H1 (cell line): Measurements from ENCODE around the gene ABCD4. TPM values are rescaled to one million over a fixed set of nuclear protein-coding genes. Genes with fewer than 3 reads are reported as not detected.

Experiments
- ASH2L ChIP-seq: fragments of 200-600, 300-600 bp; sonication (generic); IDR thresholded peaks from one replicate; pipeline ENCODE4 v1.7.1; 2017; ENCODE audit warnings: low read length
- ATF3 ChIP-seq: IDR thresholded peaks from 2 replicates; pipeline ENCODE4 v1.6.1; 2011; ENCODE audit warnings: low read depth, mild to moderate bottlenecking, low read length; ENCODE audit not compliant: insufficient read depth
- BACH1 ChIP-seq: IDR thresholded peaks from 2 replicates; pipeline ENCODE4 v1.6.1; 2012; ENCODE audit warnings: low read length, improper control_type of control experiment
- BCL11A ChIP-seq, 2 experiments: IDR thresholded peaks; one replicate each; pipeline ENCODE4 v1.6.1; 2011; ENCODE audit warnings: low read depth in 2 of 2, low read length in 2 of 2, mild to moderate bottlenecking in 2 of 2
- CBX8 ChIP-seq: fragments of 300-800, 300-1000 bp; sonication (generic); IDR thresholded peaks from 2 replicates; pipeline ENCODE4 v1.7.1; 2016; ENCODE audit warnings: low read depth, low read length, borderline replicate concordance
- CHD2 ChIP-seq: IDR thresholded peaks from 2 replicates; pipeline ENCODE4 v1.6.1; 2012; ENCODE audit warnings: low read length, improper control_type of control experiment
- E2F6 ChIP-seq: IDR thresholded peaks from 2 replicates; pipeline ENCODE4 v1.6.1; 2012; ENCODE audit warnings: inconsistent platforms
- EZH2 ChIP-seq: fragments of 200-600 bp; sonication (generic); IDR thresholded peaks from 2 replicates; pipeline ENCODE4 v1.7.1; 2012; ENCODE audit warnings: low read depth, mild to moderate bottlenecking, moderate library complexity, low read length, inconsistent platforms; ENCODE audit not compliant: severe bottlenecking
- FOSL1 ChIP-seq: IDR thresholded peaks from 2 replicates; pipeline ENCODE4 v1.6.1; 2011; ENCODE audit warnings: mild to moderate bottlenecking, low read depth, low read length, moderate library complexity; ENCODE audit not compliant: insufficient read depth
- GTF2F1 ChIP-seq: IDR thresholded peaks from 2 replicates; pipeline ENCODE4 v1.6.1; 2012; ENCODE audit warnings: low read depth, low read length, improper control_type of control experiment, borderline replicate concordance
- HDAC2 ChIP-seq, 2 experiments: fragments of 300-600 bp in 1 of 2; sonication (generic) in 1 of 2; IDR thresholded peaks; 2 replicates each; pipeline ENCODE4 v1.6.1; 2011 to 2012; ENCODE audit warnings: low read depth in 2 of 2, low read length in 2 of 2, mild to moderate bottlenecking in 2 of 2, moderate library complexity in 2 of 2, borderline replicate concordance in 1 of 2, inconsistent platforms in 1 of 2
- JUN ChIP-seq: IDR thresholded peaks from 2 replicates; pipeline ENCODE4 v1.6.1; 2011; ENCODE audit warnings: low read depth, mild to moderate bottlenecking, improper control_type of control experiment, low read length
- POLR2A ChIP-seq, 2 experiments: IDR thresholded peaks; 1 replicate in 1 of 2; 2 replicates in 1 of 2; pipeline ENCODE4 v1.6.1; 2011; ENCODE audit warnings: low read depth in 2 of 2, low read length in 2 of 2, mild to moderate bottlenecking in 2 of 2; ENCODE audit errors: control extremely low read depth in 1 of 2
- RBBP5 ChIP-seq: IDR thresholded peaks from 2 replicates; pipeline ENCODE4 v1.7.1; 2012; ENCODE audit warnings: low read depth, mild to moderate bottlenecking, inconsistent platforms, low read length, moderate library complexity, borderline replicate concordance
- RXRA ChIP-seq: IDR thresholded peaks from 2 replicates; pipeline ENCODE4 v1.6.1; 2011; ENCODE audit warnings: low read depth, mild to moderate bottlenecking, low read length, moderate library complexity; ENCODE audit not compliant: insufficient read depth
- SAP30 ChIP-seq: fragments of 300-600 bp; sonication (generic); IDR thresholded peaks from 2 replicates; pipeline ENCODE4 v1.7.1; 2012; ENCODE audit warnings: low read length, moderate library complexity, mild to moderate bottlenecking, inconsistent platforms; ENCODE audit not compliant: insufficient read depth, insufficient replicate concordance
- SIRT6 ChIP-seq: IDR thresholded peaks from one replicate; pipeline ENCODE4 v1.7.1; 2012; ENCODE audit warnings: low read length, inconsistent platforms
- SP4 ChIP-seq: IDR thresholded peaks from 2 replicates; pipeline ENCODE4 v1.6.1; 2012; ENCODE audit warnings: low read length, inconsistent platforms
- TAF7 ChIP-seq: optimal IDR thresholded peaks from 2 replicates; pipeline ENCODE3; 2011; ENCODE audit warnings: low read depth, mild to moderate bottlenecking, inconsistent platforms, low read length, moderate library complexity, borderline replicate concordance
- TEAD4 ChIP-seq: IDR thresholded peaks from 2 replicates; pipeline ENCODE4 v1.6.1; 2012; ENCODE audit warnings: low read depth, low read length, inconsistent platforms, mixed read lengths
- USF2 ChIP-seq: IDR thresholded peaks from 2 replicates; pipeline ENCODE4 v1.6.1; 2011; ENCODE audit warnings: low read length, improper control_type of control experiment
- polyA plus RNA-seq, 7 experiments: library from polyadenylated mRNA; depleted of rRNA in 3 of 7; stranded (reverse) in 5 of 7; unstranded in 2 of 7; fragments of >200 nt in 5 of 7; fragments of 200-250 nt in 2 of 7; gene quantifications; 1 replicate in 5 of 7; 2 replicates in 1 of 7; 4 replicates in 1 of 7; pipeline versions ENCODE4 v1.2.1 to v1.2.3, GENCODE V29; 2011 to 2013; ENCODE audit warnings: missing spikeins in 2 of 7, mixed read lengths in 2 of 7
- total RNA-seq: library from RNA; stranded (reverse); fragmentation: NEBNext Ultra II Directional; extraction: Animal tissue kit (Norgen Biotek cat#: 25700); gene quantifications from 2 replicates; pipeline ENCODE4 v1.2.1, GENCODE V29; 2021

Gene ABCD4
- total and polyA plus RNA-seq, 2 of the 8 experiments (the other 6 are each of a cell fraction or from before 2014, with no cell fraction given), result 47.9 to 97.7 TPM

DNA sequence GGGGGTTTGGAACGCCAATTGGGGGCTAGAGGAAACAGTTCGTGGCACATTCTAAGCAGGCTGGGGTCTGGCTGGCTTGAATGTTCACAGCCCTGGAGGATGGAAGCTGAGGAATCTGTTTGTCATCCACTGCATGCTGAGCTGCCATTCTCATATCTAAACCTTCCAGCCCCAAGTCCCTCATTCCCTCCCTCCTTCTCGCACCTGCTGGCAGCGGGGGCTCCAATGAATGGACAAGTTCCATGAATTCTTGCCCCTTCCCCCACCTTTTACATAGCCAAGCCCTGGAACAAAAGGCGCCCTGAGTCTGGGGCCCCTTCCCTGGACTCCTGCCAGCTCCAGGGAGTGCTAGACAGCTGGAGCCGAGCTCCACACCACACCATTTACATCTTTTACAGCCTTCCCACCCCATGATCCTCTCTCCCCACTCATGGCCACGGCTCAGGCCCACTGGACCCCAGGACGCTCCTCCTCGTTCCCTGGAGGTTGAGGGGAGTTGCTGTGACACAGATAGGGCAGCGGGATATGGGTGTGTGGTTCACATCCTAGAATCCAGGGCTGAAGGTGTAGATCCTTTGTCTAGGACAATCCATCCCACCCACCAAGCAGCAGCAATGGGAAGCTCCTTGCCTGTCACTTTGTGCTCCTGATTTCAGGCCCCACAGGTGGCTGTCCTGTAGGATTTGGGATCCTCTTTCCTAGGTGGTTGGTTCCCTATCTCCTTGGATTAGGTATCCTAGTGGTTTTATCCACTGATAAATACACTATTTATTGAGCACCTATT lies 23.8 kb upstream of the ABCD4 start (continued):
- TF ChIP-seq BCL11A (IDR thresholded peaks at IDR 0.05; ENCODE audit: low read depth in 2 of 2, low read length in 2 of 2), result peak; percentile 14 to 26
- TF ChIP-seq GTF2F1, result no peak
- TF ChIP-seq TEAD4, result peak; percentile 97
- peak; percentile 86 to 97 for TF ChIP-seq POLR2A (IDR thresholded peaks at IDR 0.05; ENCODE audit: control extremely low read depth in 1 of 2, low read depth in 2 of 2, low read length in 2 of 2)
- no peak for TF ChIP-seq FOSL1
- TF ChIP-seq EZH2, result no peak
- no peak for TF ChIP-seq TAF7
- TF ChIP-seq CHD2, result peak; percentile 60; the same call in 1 of the 2 replicates
- TF ChIP-seq JUN, result 0 out of 2 replicates have a peak, but pooled peaks have one; percentile 2
- no peak; the same call in 1 of the 2 replicates for TF ChIP-seq BACH1
- TF ChIP-seq RXRA, result 0 out of 2 replicates have a peak, but pooled peaks have one; percentile 31
- no peak for TF ChIP-seq SP4
- TF ChIP-seq CBX8, result no peak
- TF ChIP-seq ASH2L, result peak; percentile 96
- peak; percentile 36; the same call in 1 of the 2 replicates for TF ChIP-seq E2F6
- no peak for TF ChIP-seq SIRT6
- peak; percentile 79 to 97; a peak in 3 of 4 replicates for TF ChIP-seq HDAC2 (IDR thresholded peaks at IDR 0.05; ENCODE audit: borderline replicate concordance in 1 of 2, low read depth in 2 of 2, low read length in 2 of 2)
- no peak for TF ChIP-seq USF2
- no peak for TF ChIP-seq ATF3
- TF ChIP-seq RBBP5, result peak; percentile 98
- TF ChIP-seq SAP30, result no peak
